SK-N-SH (cell line): ENCODE data around the gene ATP1A2. TPM values are rescaled to one million over a fixed set of nuclear protein-coding genes. Genes with fewer than 3 reads are reported as not detected.

Experiments used
- CTCF ChIA-PET: fragments of 300-600, 350-600 bp; formaldehyde crosslinking; extraction: SDS; loops from one replicate; lab custom pipeline; 2021; lab: Yijun Ruan, JAX
- POLR2A ChIA-PET: fragments of 350-600 bp; sonication (Branson Sonifier 250); formaldehyde crosslinking; extraction: SDS; loops from one replicate; lab custom pipeline; 2020; ENCODE audit warnings: antibody characterized with exemption, inconsistent platforms; lab: Yijun Ruan, JAX
- DNase-seq: peaks from one replicate; pipeline ENCODE4 v3.0.0; 2012
- H2AFZ ChIP-seq: fragments of 200-600 bp; sonication (generic); 2 replicates; pipeline ENCODE4 v1.8.1; 2016; ENCODE audit warnings: antibody characterized with exemption, mild to moderate bottlenecking, low read depth
- H3F3A ChIP-seq: fragments of 200-600 bp; sonication (generic); replicated peaks from 2 replicates; pipeline ENCODE3; 2016; ENCODE audit warnings: antibody characterized with exemption, mild to moderate bottlenecking; ENCODE audit not compliant: insufficient read depth
- H3K27ac ChIP-seq, 2 experiments: fragments of 200-500 bp in 1 of 2; fragments of 200-600 bp in 1 of 2; sonication (Bioruptor generic) in 1 of 2; sonication (generic), shearing (Covaris generic) in 1 of 2; 2 replicates each; pipeline versions ENCODE4 v1.5.1 to v1.6.1; 2014 to 2016; ENCODE audit warnings: low read depth in 2 of 2, inconsistent platforms in 1 of 2, low read length in 1 of 2, mild to moderate bottlenecking in 1 of 2, mixed read lengths in 1 of 2
- H3K27me3 ChIP-seq: fragments of 200-600 bp; sonication (generic), shearing (Covaris generic); 2 replicates; pipeline ENCODE4 v1.6.1; 2016; ENCODE audit warnings: mixed run types; ENCODE audit not compliant: insufficient read depth
- H3K36me3 ChIP-seq, 2 experiments: fragments of 200-500 bp in 1 of 2; fragments of 200-600 bp in 1 of 2; sonication (Bioruptor generic) in 1 of 2; sonication (generic) in 1 of 2; replicated peaks in 1 of 2; 2 replicates each; pipeline versions ENCODE3 to v1.5.1; 2014 to 2016; ENCODE audit warnings: low read length in 1 of 2, mild to moderate bottlenecking in 1 of 2; ENCODE audit not compliant: insufficient read depth in 2 of 2, control insufficient read depth in 1 of 2
- H3K4me1 ChIP-seq, 2 experiments: fragments of 200-500 bp in 1 of 2; fragments of 200-600 bp in 1 of 2; sonication (Bioruptor generic) in 1 of 2; sonication (generic), shearing (Covaris generic) in 1 of 2; 2 replicates each; pipeline versions ENCODE4 v1.5.1 to v1.6.1; 2014 to 2016; ENCODE audit warnings: low read depth in 1 of 2, low read length in 1 of 2, mixed run types in 1 of 2; ENCODE audit not compliant: insufficient read depth in 2 of 2, control insufficient read depth in 1 of 2
- H3K4me2 ChIP-seq: fragments of 200-600 bp; sonication (generic), shearing (Covaris generic); 2 replicates; pipeline ENCODE4 v1.6.1; 2017; ENCODE audit warnings: mixed run types
- H3K4me3 ChIP-seq, 2 experiments: fragments of 200-500 bp in 1 of 2; fragments of 200-600 bp in 1 of 2; sonication (Bioruptor generic) in 1 of 2; sonication (generic), shearing (Covaris generic) in 1 of 2; 2 replicates each; pipeline versions ENCODE4 v1.5.1 to v1.8.1; 2014 to 2016; ENCODE audit warnings: low read depth in 2 of 2, inconsistent platforms in 1 of 2, low read length in 1 of 2, mild to moderate bottlenecking in 1 of 2, mixed read lengths in 1 of 2, moderate library complexity in 1 of 2
- H3K79me2 ChIP-seq: fragments of 200-600 bp; sonication (generic); 2 replicates; pipeline ENCODE4 v1.8.1; 2017; ENCODE audit warnings: mild to moderate bottlenecking; ENCODE audit not compliant: insufficient read depth
- H3K9ac ChIP-seq: fragments of 200-600 bp; sonication (generic); 2 replicates; pipeline ENCODE4 v1.6.1; 2017; ENCODE audit warnings: mixed run types
- H3K9me2 ChIP-seq: fragments of 200-600 bp; sonication (generic); 2 replicates; pipeline ENCODE4 v1.6.1; 2017; ENCODE audit warnings: mixed run types
- H3K9me3 ChIP-seq: fragments of 200-600 bp; sonication (generic); 2 replicates; pipeline ENCODE4 v1.6.1; 2017; ENCODE audit warnings: mixed run types, mild to moderate bottlenecking, moderate library complexity
- H4K20me1 ChIP-seq: fragments of 200-600 bp; sonication (generic); 2 replicates; pipeline ENCODE4 v1.6.1; 2017; ENCODE audit warnings: mild to moderate bottlenecking, mixed run types; ENCODE audit not compliant: insufficient read depth
- EZH2phosphoT487 ChIP-seq: fragments of 200-600 bp; sonication (generic); IDR thresholded peaks from 2 replicates; pipeline ENCODE4 v1.6.1; 2017; ENCODE audit warnings: low read depth, mixed run types, mild to moderate bottlenecking, antibody characterized with exemption, moderate library complexity, borderline replicate concordance
- FOXJ3 ChIP-seq: sonication (generic); formaldehyde crosslinking; IDR thresholded peaks from 2 replicates; pipeline ENCODE4 v1.5.1; 2020; ENCODE audit warnings: mild to moderate bottlenecking, missing genetic modification reagents
- GABPA ChIP-seq: IDR thresholded peaks from 2 replicates; pipeline ENCODE4 v1.4.0; 2012; ENCODE audit warnings: low read depth, mild to moderate bottlenecking
- MEF2A ChIP-seq: IDR thresholded peaks from 2 replicates; pipeline ENCODE4 v1.4.0; 2012; ENCODE audit warnings: low read depth, borderline replicate concordance
- NFIC ChIP-seq: IDR thresholded peaks from 2 replicates; pipeline ENCODE4 v1.4.0; 2012; ENCODE audit warnings: borderline replicate concordance
- PBX3 ChIP-seq: IDR thresholded peaks from 2 replicates; pipeline ENCODE4; 2012
- RFX5 ChIP-seq: IDR thresholded peaks from 2 replicates; pipeline ENCODE4 v1.6.1; 2012; ENCODE audit warnings: mild to moderate bottlenecking, improper control_type of control experiment, low read length
- SMC3 ChIP-seq: IDR thresholded peaks from 2 replicates; pipeline ENCODE4 v1.6.1; 2012; ENCODE audit warnings: low read depth, low read length, improper control_type of control experiment
- TCF12 ChIP-seq: IDR thresholded peaks from 2 replicates; pipeline ENCODE4 v1.4.0; 2012
- USF1 ChIP-seq: IDR thresholded peaks from 2 replicates; pipeline ENCODE4 v1.4.0; 2012; ENCODE audit warnings: low read depth, borderline replicate concordance
- USF2 ChIP-seq: fragments of 150-350 bp; IDR thresholded peaks from 2 replicates; pipeline ENCODE4 v1.6.1; 2017; ENCODE audit warnings: antibody characterized with exemption, low read length, low read depth, borderline replicate concordance
- WGBS: methylation state at CpG from one replicate; pipeline ENCODE4 v1.1.6; 2017; ENCODE audit warnings: low lambda C conversion rate; 5-methylcytosine and 5-hydroxymethylcytosine counted together
- polyA plus RNA-seq, 3 experiments: library from polyadenylated mRNA; depleted of rRNA; stranded (reverse); fragments of >200 nt; gene quantifications; 2 replicates each; pipeline ENCODE4 v1.2.3, GENCODE V29; 2012

ATP1A2 gene
- polyA plus RNA-seq, 1 of the 3 experiments (the other 2 are of a cell fraction) = 0.07 TPM

- Histone ChIP-seq H3F3A (no peaks in the 10 kb centered on the region), H3K9me2 (no peaks in the 10 kb centered on the region), H3K4me2 (no peak overlapping the region), H3K27me3 (no peaks in the 10 kb centered on the region), H3K9ac (no peak overlapping the region), H2AFZ (no peak overlapping the region), H3K9me3 (no peaks in the 10 kb centered on the region), H3K4me3 (no peak overlapping the region), H3K79me2 (no peaks in the 10 kb centered on the region), H3K4me1 (peaks cover 7 to 17% of the 10 kb centered on the region in 2 experiments; a peak in 1 of 4 replicates), H4K20me1 (no peaks in the 10 kb centered on the region), H3K36me3 (peaks cover 0 to 9% of the 10 kb centered on the region in 2 experiments), H3K27ac (no peak overlapping the region)
- CTCF ChIA-PET = interaction anchor here (1.1 to 8.4 kb wide), 5 partner anchors 8 to 159 kb away, joined by 3 to 132 read pairs (median 5); partner anchors contain the start of gene KCNJ9
- POLR2A ChIA-PET = no interaction called here
- 93% methylated on average over 6 of the region's 9 CpGs for WGBS
- TF ChIP-seq USF1 (no peak), RFX5 (no peak), PBX3 (no peak), GABPA (no peak), EZH2phosphoT487 (no peak), FOXJ3 (CRISPR knock-in tag) (no peak), USF2 (no peak), TCF12 (no peak), SMC3 (no peak), MEF2A (no peak)
- no peak for DNase-seq
Observed at GRCh38 chr1:160093069-160093395, 22.5 kb upstream of the ATP1A2 start.

GRCh38 chr1:160093624-160094290, 21.8 kb upstream of the ATP1A2 start:
- H3K9me2 ChIP-seq = no peaks in the 10 kb centered on the region
- no peak for TF ChIP-seq NFIC
- TF ChIP-seq, all 33 proteins: peak for 0
- H3K4me2 ChIP-seq = no peak overlapping the region
- H3K36me3 ChIP-seq = peaks cover 0 to 9% of the 10 kb centered on the region in 2 experiments
- H3K27ac ChIP-seq = no peak overlapping the region
- H3F3A ChIP-seq = no peaks in the 10 kb centered on the region
- 87% methylated on average over 13 of the region's 21 CpGs for WGBS
- H3K9me3 ChIP-seq = no peaks in the 10 kb centered on the region
- ChIA-PET POLR2A (no interaction called here), CTCF (interaction anchor here (1.1 to 8.4 kb wide), 4 partner anchors 9 to 158 kb away, joined by 3 to 132 read pairs (median 4); partner anchors contain the start of gene KCNJ9)
- no peaks in the 10 kb centered on the region for H3K79me2 ChIP-seq
- H3K27me3 ChIP-seq = no peaks in the 10 kb centered on the region
- no peak for DNase-seq
- no peak overlapping the region for H2AFZ ChIP-seq
- H3K4me1 ChIP-seq = peaks cover 7 to 18% of the 10 kb centered on the region in 2 experiments; a peak in 1 of 4 replicates
- no peak overlapping the region for H3K4me3 ChIP-seq
- no peaks in the 10 kb centered on the region for H4K20me1 ChIP-seq
- H3K9ac ChIP-seq = no peak overlapping the region
